SU-DHL-6 (cell line): ENCODE data around the gene ADGRD2.

Experiments
- CTCF ChIP-seq: fragments of 200-600 bp; sonication (generic); IDR thresholded peaks from one replicate; pipeline ENCODE4 v1.5.1; 2017; ENCODE audit warnings: antibody characterized with exemption, mild to moderate bottlenecking, low read length, moderate library complexity; ENCODE audit not compliant: insufficient read depth, poor library complexity, severe bottlenecking
- EZH2phosphoT487 ChIP-seq: fragments of 200-600 bp; sonication (generic), shearing (Covaris generic); conservative IDR thresholded peaks from 2 replicates; pipeline ENCODE4 v1.6.1; 2018; ENCODE audit warnings: mild to moderate bottlenecking, antibody characterized with exemption, low read length, moderate library complexity, mixed read lengths

GRCh38 chr9:124485201-124485600, 35.0 kb downstream of the ADGRD2 start:
- TF ChIP-seq CTCF, result no peak
- no peak for TF ChIP-seq EZH2phosphoT487
